ENCODE data around the gene ARMH2.
"Not testable (repeated sequence)": the region's sequence is repeated elsewhere in the genome, so short reads cannot be mapped to it uniquely, and the experiment has no call there.

GRCh38 chr6:24750878-24751277 is 47.8 kb downstream of the ARMH2 start:
- TF ChIP-seq CTCF (IDR thresholded peaks at IDR 0.05 in 2 of 3, conservative IDR thresholded peaks at IDR 0.05 in 1 of 3; ENCODE audit: borderline replicate concordance in 1 of 3, insufficient read depth in 1 of 3, low read depth in 2 of 3, low read length in 2 of 3); POLR2AphosphoS5 (IDR thresholded peaks at IDR 0.05; ENCODE audit: low read depth, low read length); EZH2 (IDR thresholded peaks at IDR 0.05); REST (IDR thresholded peaks at IDR 0.05; ENCODE audit: low read depth); POLR2A (IDR thresholded peaks at IDR 0.05; ENCODE audit: borderline replicate concordance, extremely low read depth, insufficient read depth, insufficient read length); YY1 (IDR thresholded peaks at IDR 0.05; ENCODE audit: extremely low read depth, insufficient replicate concordance, low read depth, low read length); EZH2phosphoT487 (IDR thresholded peaks at IDR 0.05; ENCODE audit: borderline replicate concordance); MAX (IDR thresholded peaks at IDR 0.05); CEBPB (IDR thresholded peaks at IDR 0.05; ENCODE audit: low read depth); ZNF274 (IDR thresholded peaks at IDR 0.05; ENCODE audit: low read depth, low read length); SIN3A (IDR thresholded peaks at IDR 0.05; ENCODE audit: low read depth); ZFX (IDR thresholded peaks at IDR 0.05); RAD21 (IDR thresholded peaks at IDR 0.05; ENCODE audit: low read depth): not testable (repeated sequence)

Data from HCT116 (cell line).